NCI-H526 treated with DMSO at 0.1 percent for 48 hours (cell line): ENCODE measurements around the gene GUCY2C.
A peak's percentile ranks its signal among the peaks of the same experiment; 100 is the strongest.
"Not testable (repeated sequence)": the region's sequence is repeated elsewhere in the genome, so short reads cannot be mapped to it uniquely, and the experiment has no call there.

Source experiments
- DNase-seq: peaks from one replicate; lab custom pipeline; 2025; lab: John Stamatoyannopoulos, UW

The GUCY2C gene

GRCh38 chr12:14696265-14696741, at the start of gene GUCY2C:
Gene GUCY2C (minus strand): TSS chr12:14696599. CDS start chr12:14696448, 151 bp downstream.
- DNase-seq, result no peak

- DNase-seq, result no peak
Measured at GRCh38 chr12:14743061-14743460, 46.7 kb upstream of the GUCY2C start.

GRCh38 chr12:14741942-14742341, 45.5 kb upstream of the GUCY2C start:
- no peak for DNase-seq

GRCh38 chr12:14741153-14741552, 44.8 kb upstream of the GUCY2C start:
- no peak for DNase-seq

- not testable (repeated sequence) for DNase-seq
Measured at GRCh38 chr12:14736441-14736840, 40.0 kb upstream of the GUCY2C start.

- no peak for DNase-seq
Measured at GRCh38 chr12:14731821-14732220, 35.4 kb upstream of the GUCY2C start.

- no peak for DNase-seq
Measured at GRCh38 chr12:14729586-14729985, 33.2 kb upstream of the GUCY2C start.

GRCh38 chr12:14723763-14724162, 27.4 kb upstream of the GUCY2C start:
- DNase-seq, result peak; percentile 26

- DNase-seq, result no peak
Measured at GRCh38 chr12:14716848-14717444, 20.5 kb upstream of the GUCY2C start.

- peak; percentile 97 for DNase-seq
Measured at GRCh38 chr12:14714437-14714836, 18.0 kb upstream of the GUCY2C start.

GRCh38 chr12:14710632-14711320, 14.4 kb upstream of the GUCY2C start:
- no peak for DNase-seq

- DNase-seq, result no peak
Measured at GRCh38 chr12:14701809-14702568, 5.6 kb upstream of the GUCY2C start.

- DNase-seq, result no peak
Measured at GRCh38 chr12:14700935-14701334, 4.5 kb upstream of the GUCY2C start.

- no peak for DNase-seq
Measured at GRCh38 chr12:14699923-14700322, 3.5 kb upstream of the GUCY2C start.

GRCh38 chr12:14698555-14698954, 2.2 kb upstream of the GUCY2C start:
- no peak for DNase-seq

GRCh38 chr12:14695715-14696141, 671 bp downstream of the GUCY2C start:
- DNase-seq, result no peak

GRCh38 chr12:14694970-14695369, 1.4 kb downstream of the GUCY2C start:
- DNase-seq, result no peak

- DNase-seq, result no peak
Measured at GRCh38 chr12:14694145-14694714, 2.2 kb downstream of the GUCY2C start.

- no peak for DNase-seq
Measured at GRCh38 chr12:14693116-14693515, 3.3 kb downstream of the GUCY2C start.

GRCh38 chr12:14691560-14691959, 4.8 kb downstream of the GUCY2C start:
- no peak for DNase-seq

- no peak for DNase-seq
Measured at GRCh38 chr12:14689996-14690395, 6.4 kb downstream of the GUCY2C start.

- DNase-seq, result no peak
Measured at GRCh38 chr12:14689144-14689543, 7.3 kb downstream of the GUCY2C start.

- DNase-seq, result not testable (repeated sequence)
Measured at GRCh38 chr12:14682231-14682630, 14.2 kb downstream of the GUCY2C start.
